Measurements from ENCODE around the gene TNS3.

TNS3 gene

GRCh38 chr7:47521011-47521795 lies 60.7 kb downstream of the TNS3 start:
- TF ChIP-seq CTCF (conservative IDR thresholded peaks at IDR 0.05; ENCODE audit: low read depth, low read length) = no peak
- Histone ChIP-seq H3K79me2 (ENCODE audit: insufficient read depth, low read depth) (no peaks in the 10 kb centered on the region), H3K27ac (no peak overlapping the region), H3K4me1 (ENCODE audit: low read depth, poor library complexity, severe bottlenecking) (no peaks in the 10 kb centered on the region), H2AFZ (ENCODE audit: low read depth) (no peak overlapping the region), H3K9ac (no peak overlapping the region), H3K27me3 (ENCODE audit: insufficient read depth, low read depth) (no peaks in the 10 kb centered on the region), H4K20me1 (ENCODE audit: insufficient read depth) (no peaks in the 10 kb centered on the region), H3K36me3 (ENCODE audit: insufficient read depth) (no peaks in the 10 kb centered on the region), H3K4me2 (no peak overlapping the region), H3K4me3 (IDR thresholded peaks at IDR 0.05; ENCODE audit: insufficient read depth, low read depth, low read length) (no peak overlapping the region)

- no peak for TF ChIP-seq CTCF (conservative IDR thresholded peaks at IDR 0.05; ENCODE audit: low read depth, low read length)
- Histone ChIP-seq H3K4me2 (no peak overlapping the region), H3K4me1 (ENCODE audit: low read depth, poor library complexity, severe bottlenecking) (no peaks in the 10 kb centered on the region)
Measured at GRCh38 chr7:47520406-47520805, 61.5 kb downstream of the TNS3 start.

GRCh38 chr7:47518827-47519226 lies 63.1 kb downstream of the TNS3 start:
- H3K4me3 ChIP-seq (IDR thresholded peaks at IDR 0.05; ENCODE audit: insufficient read depth, low read depth, low read length) = no peak overlapping the region
- H2AFZ ChIP-seq (ENCODE audit: low read depth) = no peak overlapping the region
- H3K9ac ChIP-seq = no peak overlapping the region
- no peaks in the 10 kb centered on the region for H3K79me2 ChIP-seq (ENCODE audit: insufficient read depth, low read depth)
- H3K4me2 ChIP-seq = no peak overlapping the region
- no peak for TF ChIP-seq CTCF (conservative IDR thresholded peaks at IDR 0.05; ENCODE audit: low read depth, low read length)
- H3K36me3 ChIP-seq (ENCODE audit: insufficient read depth) = no peaks in the 10 kb centered on the region
- no peaks in the 10 kb centered on the region for H4K20me1 ChIP-seq (ENCODE audit: insufficient read depth)
- H3K27ac ChIP-seq = no peak overlapping the region
- H3K4me1 ChIP-seq (ENCODE audit: low read depth, poor library complexity, severe bottlenecking) = no peaks in the 10 kb centered on the region
- no peaks in the 10 kb centered on the region for H3K27me3 ChIP-seq (ENCODE audit: insufficient read depth, low read depth)

More at GRCh38 chr7:47520406-47520805, 61.5 kb downstream of the TNS3 start:
- no peak overlapping the region for H3K9ac ChIP-seq
- no peak overlapping the region for H3K27ac ChIP-seq
- no peaks in the 10 kb centered on the region for H4K20me1 ChIP-seq (ENCODE audit: insufficient read depth)
- no peak overlapping the region for H2AFZ ChIP-seq (ENCODE audit: low read depth)
- H3K79me2 ChIP-seq (ENCODE audit: insufficient read depth, low read depth) = no peaks in the 10 kb centered on the region
- no peak overlapping the region for H3K4me3 ChIP-seq (IDR thresholded peaks at IDR 0.05; ENCODE audit: insufficient read depth, low read depth, low read length)
- H3K36me3 ChIP-seq (ENCODE audit: insufficient read depth) = no peaks in the 10 kb centered on the region
- no peaks in the 10 kb centered on the region for H3K27me3 ChIP-seq (ENCODE audit: insufficient read depth, low read depth)

GRCh38 chr7:47517821-47518480 lies 64.0 kb downstream of the TNS3 start:
- no peaks in the 10 kb centered on the region for H3K36me3 ChIP-seq (ENCODE audit: insufficient read depth)
- no peak overlapping the region for H3K4me2 ChIP-seq
- no peaks in the 10 kb centered on the region for H4K20me1 ChIP-seq (ENCODE audit: insufficient read depth)
- H3K4me3 ChIP-seq (IDR thresholded peaks at IDR 0.05; ENCODE audit: insufficient read depth, low read depth, low read length) = no peak overlapping the region
- no peak for TF ChIP-seq CTCF (conservative IDR thresholded peaks at IDR 0.05; ENCODE audit: low read depth, low read length)
- H3K27ac ChIP-seq = no peak overlapping the region
- H3K79me2 ChIP-seq (ENCODE audit: insufficient read depth, low read depth) = no peaks in the 10 kb centered on the region
- H2AFZ ChIP-seq (ENCODE audit: low read depth) = no peak overlapping the region
- H3K4me1 ChIP-seq (ENCODE audit: low read depth, poor library complexity, severe bottlenecking) = no peaks in the 10 kb centered on the region
- no peaks in the 10 kb centered on the region for H3K27me3 ChIP-seq (ENCODE audit: insufficient read depth, low read depth)
- H3K9ac ChIP-seq = no peak overlapping the region

Data from KMS-11 (cell line).